GM21723 (cell line): Measurements from ENCODE around the gene RPP25L.

Experiments used
- ATAC-seq: cut with Tn5 transposase; IDR thresholded peaks from one replicate; pipeline ENCODE4 v1.9.1; 2021; ENCODE audit warnings: mild to moderate bottlenecking, moderate library complexity; ENCODE audit not compliant: unreplicated experiment

RPP25L gene

DNA sequence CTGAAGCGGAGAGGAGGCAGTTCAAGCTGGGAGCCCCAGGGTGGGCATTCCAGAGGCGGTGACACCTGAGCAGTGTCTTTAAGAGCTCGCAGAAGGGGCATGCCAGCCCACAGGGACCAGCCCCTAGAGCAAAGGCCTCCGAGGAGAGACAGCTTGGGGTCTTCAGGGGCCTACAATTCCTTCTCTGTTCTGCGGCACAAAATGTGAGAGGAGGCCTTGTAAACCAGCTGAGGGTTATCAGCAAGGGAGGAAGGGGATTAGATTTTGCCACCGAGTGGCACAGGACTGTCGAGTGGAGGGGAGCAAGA, 26.2 kb upstream of the RPP25L start:
- ATAC-seq: no peak

DNA sequence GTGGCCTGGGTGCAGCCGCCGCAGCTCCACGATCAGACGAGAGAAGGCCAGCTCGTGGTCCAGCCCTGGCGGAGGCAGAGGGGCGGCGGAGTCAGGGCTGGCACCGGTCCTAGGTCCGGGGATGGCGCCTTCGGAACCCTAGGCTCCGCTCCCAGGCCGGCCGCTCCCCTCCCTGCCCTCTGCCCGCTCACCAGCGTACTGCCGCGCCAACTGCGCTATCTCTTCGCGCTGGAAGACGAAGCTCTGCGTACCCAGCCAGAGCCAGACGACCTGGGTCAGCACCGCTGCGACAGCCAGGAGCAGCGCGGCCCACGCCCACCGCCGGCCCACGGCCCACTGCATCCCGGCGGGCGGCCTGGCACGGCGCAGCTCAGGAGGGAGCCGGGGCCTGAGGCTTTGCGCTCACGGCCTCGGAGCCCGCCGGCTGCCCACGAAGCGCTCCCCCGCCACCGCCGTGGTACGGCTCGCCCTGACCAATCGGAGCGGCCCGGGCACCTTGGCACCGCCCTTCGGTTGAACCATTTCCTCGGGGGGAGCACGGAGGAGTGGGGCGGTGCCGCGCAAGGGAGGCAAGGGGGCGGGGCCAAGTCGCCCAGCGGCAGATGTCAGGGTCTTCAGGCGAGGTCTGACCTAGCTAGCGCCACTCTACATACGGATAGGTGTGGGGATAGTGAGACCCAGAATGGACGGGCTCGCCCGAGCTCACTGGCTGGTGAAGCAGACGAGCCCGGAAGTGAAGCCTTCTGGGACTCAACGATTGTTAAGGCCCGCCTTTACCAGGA, 25.6 kb upstream of the RPP25L start, which contains the start of gene SIGMAR1:
Gene SIGMAR1 (minus strand): TSS at position 432 of the 782 bp plus-strand sequence. CDS start 90 bp downstream, at position 342.
- peak; percentile 88 for ATAC-seq

DNA sequence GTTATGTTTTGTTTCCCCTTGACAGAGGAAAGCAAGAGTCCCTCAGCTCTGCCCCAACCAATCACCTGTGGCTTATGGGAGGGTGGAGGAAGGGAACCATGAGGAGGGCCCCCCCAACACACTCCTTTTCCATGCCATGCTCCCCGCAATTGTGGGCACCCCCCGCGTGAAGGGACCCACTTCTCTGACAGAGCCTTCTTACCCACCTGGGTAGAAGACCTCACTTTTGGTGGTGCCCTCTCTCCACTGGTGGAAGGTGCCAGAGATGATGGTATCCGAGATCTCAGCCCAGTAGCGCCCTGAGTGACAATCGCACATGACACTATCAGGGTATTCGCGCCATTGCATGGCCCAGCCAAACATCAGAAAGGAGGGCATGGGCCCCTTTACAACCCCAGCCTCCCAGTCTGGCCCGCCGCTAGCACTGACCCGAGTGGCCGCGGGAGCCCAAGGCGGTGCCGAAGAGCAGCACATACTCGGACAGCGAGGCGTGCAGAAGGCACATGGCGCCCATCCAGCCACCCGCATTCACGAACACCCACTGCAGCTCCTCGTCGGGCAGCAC, 25.0 kb upstream of the RPP25L start:
- ATAC-seq: no peak

DNA sequence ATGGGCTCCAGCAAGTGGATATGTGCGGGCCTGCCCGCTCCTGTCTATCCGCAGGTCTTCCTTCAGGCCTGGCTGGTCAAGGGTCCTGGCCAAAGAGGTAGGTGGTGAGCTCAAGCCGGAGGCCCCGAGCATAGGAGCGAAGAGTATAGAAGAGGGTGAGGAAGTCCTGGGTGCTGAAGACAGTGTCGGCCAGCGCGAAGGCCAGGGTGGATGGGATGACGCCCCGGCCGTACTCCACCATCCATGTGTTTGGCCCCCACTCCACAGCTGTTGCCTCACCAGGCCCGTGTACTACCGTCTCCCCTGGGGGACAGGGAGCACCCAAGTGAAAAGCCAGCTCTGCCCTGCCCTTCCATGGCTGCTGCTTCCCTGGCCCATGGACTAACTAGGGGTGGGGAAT, 23.7 kb upstream of the RPP25L start:
- ATAC-seq: no peak

DNA sequence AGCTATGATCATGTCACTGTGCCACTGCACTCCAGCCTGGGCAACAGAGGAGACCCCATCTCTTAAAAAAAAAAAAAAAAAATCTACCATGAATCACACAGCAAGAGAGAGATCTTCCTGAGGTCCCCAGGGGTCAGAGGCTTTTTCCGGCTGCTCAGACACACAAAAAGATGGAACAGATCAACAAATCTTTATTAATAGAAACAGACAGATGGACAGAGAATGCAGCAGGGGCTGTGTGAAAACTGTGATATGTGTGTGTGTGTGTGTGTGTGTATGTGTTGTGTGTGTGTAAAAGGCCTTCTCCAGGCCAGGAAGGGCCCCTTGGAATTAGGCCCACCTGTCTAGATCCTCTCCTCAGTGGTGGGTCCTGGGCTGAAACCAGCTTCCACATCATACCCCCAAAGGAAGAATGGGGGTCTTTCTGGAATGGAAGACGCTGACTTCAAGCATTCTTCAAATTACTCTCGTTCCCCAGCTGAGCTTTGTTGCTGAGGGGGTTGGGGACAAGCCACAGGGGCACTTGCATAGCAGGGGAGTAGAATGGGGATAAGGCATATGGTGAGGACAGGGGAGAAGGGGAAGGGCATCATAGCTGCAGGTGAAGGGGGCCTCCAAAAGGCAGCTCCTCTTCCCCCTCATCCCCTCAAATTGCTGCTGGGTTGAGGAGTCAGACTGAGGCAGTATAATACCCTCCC, 22.8 kb upstream of the RPP25L start:
- ATAC-seq: no peak

GRCh38 chr9:34633851-34634550, 22.1 kb upstream of the RPP25L start:
- ATAC-seq: no peak

DNA sequence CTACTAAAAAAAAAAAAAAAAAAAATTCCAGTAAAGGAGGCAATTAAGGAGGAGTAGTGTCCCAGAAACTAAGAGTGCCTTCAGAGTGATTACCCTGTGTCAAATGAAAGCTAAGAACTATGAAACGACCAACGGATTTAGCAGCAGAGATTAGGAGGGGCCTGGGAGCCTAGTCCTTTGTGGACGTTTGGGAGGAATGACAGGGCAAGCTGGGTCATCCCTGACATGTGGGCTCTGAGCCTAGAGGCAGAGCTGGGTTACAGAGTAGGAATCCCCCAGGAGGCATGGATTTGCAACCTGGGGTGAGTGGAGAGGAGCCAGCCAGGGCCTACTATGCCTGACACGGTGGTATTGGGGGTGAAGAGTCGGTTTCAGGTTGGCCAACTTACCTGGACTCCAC, 21.3 kb upstream of the RPP25L start:
- no peak for ATAC-seq

- ATAC-seq: no peak
Measured at GRCh38 chr9:34630402-34631154, 18.7 kb upstream of the RPP25L start.

DNA sequence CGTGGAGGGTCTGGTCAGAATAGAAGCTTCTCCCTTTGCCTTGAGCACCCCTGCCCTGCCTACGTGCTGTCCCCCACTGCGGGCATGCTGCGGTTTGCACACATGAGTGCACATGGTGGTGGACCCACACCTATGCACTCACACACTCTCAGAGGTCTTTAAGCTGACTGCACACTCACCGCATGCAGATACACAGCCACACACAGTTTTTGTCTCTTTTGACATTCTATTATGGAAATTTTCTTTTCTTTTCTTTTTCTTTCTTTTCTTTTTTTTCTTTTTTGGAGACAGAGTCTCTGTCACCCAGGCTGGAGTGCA, 17.6 kb upstream of the RPP25L start:
- ATAC-seq: no peak

DNA sequence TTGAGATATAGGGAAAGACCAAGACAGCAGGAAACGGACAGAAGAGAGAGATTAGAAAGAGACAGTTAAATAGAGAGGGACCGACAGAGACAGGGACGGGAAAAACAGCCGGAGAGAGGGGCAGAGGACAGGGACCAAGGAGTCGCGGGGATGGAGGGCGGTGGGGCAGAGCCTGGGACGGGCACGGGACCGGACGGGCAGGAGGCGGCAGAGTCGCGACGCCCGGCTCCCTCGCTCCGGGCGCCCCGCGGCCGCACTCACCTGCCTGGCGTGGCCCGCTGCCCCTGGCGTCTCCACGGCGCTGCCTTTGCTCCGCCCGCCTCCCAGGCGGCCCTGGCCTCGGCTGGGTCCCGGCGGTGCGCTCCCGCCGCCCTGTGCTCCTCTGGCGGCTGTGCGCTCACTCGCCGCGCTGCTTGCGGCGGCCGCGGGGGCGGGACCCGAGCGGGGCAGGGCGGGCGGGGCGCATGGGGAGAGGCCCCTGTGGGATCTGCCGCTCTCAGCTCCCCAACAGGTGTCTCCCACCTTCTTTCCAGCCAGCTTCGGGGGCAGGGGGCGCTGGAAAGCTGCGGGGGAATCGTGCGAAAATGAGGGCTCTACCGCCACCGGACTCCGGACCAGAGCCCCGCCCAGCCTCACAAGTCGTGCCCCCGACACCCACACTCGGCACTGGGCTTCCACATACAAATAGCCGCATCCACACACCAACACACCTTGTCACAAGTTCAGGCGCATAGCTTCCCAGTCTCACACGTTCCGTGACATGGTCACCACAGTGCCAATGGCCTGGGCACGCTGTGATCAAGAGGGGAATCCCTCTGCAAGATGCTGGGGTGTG, 17.0 kb upstream of the RPP25L start, which contains the start of gene ARID3C:
Gene ARID3C (minus strand): TSS at position 411 of the 835 bp plus-strand sequence. CDS start 1,052 bp downstream, outside the sequence.
- no peak for ATAC-seq

DNA sequence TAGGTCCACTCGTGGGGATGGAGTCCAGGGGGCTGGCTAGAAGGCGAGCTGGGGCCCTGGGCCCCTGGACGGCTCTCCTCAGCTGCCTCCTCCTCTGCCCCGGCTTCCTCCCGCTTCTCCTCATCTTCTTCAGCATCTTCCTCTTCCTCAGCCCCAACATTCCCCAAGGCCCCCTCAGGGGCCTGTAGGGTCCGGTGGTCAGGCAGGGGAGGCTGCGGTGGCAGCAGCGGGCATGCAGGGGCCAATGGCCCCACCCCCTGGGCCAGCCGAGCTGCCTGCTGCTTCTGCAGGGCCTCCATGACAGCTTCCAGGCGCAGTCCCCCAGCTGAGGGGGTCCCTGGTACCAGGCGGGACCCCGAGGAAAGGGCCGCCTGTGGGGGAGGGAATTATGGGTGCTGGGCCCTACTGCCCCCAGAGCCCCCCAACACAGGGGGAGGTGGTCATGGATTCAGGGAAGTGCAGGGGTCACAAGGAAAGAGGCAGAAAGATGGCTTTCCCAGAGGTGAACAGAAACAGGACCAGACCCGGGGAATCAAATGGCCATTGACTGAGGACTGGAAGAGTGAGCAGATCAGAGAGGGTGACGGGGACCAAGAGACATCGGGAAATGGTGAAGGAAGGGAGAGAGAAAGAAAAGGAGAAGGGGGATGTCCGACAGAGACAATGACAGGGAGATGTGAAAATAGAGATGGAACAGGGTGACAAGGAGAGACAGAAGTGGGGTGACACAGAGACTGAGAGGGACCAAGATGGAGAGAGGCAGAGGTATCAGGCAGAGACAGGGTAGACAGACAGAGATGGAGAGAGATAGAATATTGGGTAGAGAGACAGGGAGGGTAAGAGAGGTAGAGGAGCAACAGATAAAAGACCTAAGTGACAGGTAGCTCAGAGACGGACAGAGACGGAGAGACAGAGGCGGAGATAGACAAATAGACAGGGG, 16.1 kb upstream of the RPP25L start:
- ATAC-seq: no peak

DNA sequence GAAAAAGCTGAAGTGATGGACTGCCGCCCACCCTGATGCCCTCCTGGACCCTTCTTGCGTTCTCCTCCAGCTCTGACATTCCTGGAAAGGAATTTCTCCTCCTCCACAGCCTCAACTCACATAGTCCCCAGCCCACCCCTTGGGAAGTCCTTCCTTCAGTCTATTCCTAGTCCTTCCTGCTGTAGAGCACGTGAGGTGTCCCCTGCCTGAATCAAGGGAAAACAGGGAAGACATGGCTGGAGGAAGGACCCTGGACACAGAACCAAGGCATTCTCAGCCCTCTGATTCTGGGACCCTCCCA, 13.2 kb upstream of the RPP25L start:
- no peak for ATAC-seq

DNA sequence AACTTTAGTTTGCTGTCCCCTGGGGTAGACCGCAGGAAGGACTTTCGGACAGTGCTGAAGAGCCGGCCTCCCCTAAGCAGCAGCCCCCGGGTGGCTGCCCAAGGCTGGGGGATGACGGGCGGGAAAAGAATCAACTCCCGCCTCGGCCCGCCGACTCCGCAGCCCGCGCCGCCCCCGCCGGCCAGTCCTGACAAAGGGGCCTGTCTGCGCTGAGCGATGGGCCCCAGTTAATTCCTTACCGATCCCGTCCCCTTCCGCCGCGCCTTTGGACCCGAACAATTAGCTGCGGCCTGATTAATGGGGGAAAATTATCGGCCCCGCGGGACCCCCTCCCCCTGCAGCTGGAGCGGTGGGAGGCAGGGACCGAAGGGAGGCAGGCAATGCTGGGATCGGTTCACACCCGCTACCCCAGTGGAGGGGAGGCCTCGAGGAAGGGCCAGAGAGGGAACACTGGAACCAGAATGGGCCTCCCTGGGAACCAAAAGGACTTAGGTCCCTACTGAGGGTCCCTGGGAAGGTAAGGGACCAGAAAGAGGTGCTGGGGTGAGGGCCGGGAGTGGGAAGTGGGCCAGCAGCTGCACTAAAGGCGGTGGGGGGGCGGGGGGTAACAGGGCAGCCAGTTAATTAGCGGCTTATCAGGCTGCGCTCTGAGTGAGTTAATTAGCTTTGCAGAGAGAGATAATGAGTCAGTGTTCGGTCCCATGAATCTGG, 12.7 kb upstream of the RPP25L start:
- no peak for ATAC-seq

DNA sequence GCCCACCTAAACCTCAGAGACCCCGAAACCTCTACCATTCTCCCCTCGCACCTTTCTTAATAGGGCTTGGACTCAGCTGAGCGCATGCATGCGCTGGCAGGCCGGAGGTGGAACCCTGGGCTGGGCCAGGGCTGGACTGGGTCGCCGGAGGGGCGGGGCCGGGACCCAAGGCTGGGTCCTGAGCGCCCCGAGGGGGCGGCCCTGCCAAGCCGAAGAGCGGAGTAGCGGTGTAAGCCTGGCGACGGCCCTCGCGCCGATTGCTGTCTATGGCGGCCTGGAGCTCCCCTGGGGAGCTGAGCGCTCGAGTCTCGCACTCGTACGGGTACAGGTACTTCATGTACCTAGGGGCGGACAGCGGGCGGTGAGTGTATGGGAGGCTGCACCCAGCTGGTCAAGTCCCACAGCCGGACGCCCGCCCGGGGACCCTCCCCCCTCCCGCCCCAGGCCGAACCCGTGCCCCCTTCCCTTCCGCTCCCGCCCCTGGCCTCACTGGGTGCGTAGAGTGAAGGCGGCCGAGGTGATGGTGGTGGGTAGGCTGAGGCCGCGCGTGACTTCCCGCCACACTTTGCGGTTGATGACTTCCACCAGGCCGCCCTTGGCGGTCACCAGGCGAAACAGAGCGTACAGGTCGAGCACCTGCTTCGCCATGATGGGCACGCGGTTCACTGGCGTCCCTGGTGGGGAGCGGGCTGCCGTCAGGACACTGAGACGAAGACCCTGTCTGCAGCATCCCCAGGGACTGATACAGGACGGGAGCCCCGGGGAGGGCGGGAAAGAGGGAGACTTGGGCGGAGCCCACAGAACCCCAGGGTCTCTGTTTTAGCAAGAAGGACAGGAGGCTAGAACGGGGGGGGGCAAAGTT, 11.7 kb upstream of the RPP25L start:
- no peak for ATAC-seq

DNA sequence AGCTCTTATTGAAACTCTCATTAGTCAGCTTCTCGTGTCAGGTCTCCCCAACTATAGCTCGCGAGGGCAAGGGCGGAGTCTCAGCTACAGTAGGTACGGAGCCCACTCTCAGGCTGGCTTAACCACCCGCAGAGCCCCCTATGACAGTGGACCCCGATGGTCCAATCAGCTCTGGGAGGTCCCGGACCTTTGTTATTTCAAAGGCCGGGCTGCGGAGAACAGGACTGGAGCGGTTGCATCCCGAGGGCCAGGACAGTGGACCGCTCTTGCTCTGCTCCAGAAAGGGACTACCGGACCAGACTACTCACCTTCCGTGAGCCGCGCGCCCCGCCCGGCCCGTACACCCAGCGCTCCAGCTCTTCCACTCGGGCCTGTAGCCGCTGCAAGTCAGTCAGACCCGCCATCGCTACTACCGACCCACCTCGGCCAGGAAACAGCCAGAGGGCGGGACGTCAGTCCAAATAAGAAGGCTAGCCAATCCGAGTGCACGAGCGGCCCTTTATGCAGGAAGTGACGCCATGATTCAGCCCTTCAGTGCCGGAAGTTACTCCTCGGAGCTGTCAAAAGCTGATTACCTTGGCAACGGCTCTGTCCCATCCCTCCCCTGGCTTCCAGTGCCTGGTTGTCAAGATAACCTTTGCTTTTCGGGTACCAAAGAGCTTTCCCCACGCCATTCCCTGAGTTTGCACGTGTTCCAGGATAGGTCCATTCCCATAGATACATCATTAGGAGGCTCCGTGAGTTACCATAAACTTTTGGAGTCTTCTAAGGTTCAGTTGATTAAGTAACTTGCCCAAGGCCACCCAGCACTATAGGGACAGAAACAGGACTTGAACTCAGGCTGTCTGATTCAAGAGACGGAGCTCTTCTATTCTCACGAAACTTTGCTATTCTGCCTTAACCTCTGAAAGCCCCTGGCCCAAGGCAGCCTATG, 8.4 kb upstream of the RPP25L start, which contains the start of gene DCTN3:
Gene DCTN3 (minus strand): TSS at position 435 of the 934 bp plus-strand sequence. CDS start 31 bp downstream, at position 404.
- peak; percentile 99 for ATAC-seq

GRCh38 chr9:34615132-34615531, 3.2 kb upstream of the RPP25L start:
- no peak for ATAC-seq
